ENCODE results near the gene SLC4A8. TPM values are rescaled to one million over a fixed set of nuclear protein-coding genes. Genes with fewer than 3 reads are reported as not detected.

Gene SLC4A8
- total RNA-seq, 1 experiment from 2014 or later = 26.3 TPM

- no peak overlapping the region for H2BK20ac ChIP-seq (ENCODE audit: low read depth, low read length, poor library complexity, severe bottlenecking)
- Mint-ChIP-seq H3K4me1 (peaks cover 48 to 50% of the 10 kb centered on the region in 2 experiments), H3K9me3 (no peaks in the 10 kb centered on the region), H3K36me3 (ENCODE audit: insufficient read depth in 1 of 3, low read depth in 3 of 3) (no peaks in the 10 kb centered on the region), H3K4me3 (peak overlapping the region in 1 of 2 experiments; percentile 21; a peak in 1 of 5 replicates), H3K27ac (no peak overlapping the region), H3K27me3 (ENCODE audit: low read depth) (peaks cover 6% of the 10 kb centered on the region)
- no peaks in the 10 kb centered on the region for H3K9me3 ChIP-seq (ENCODE audit: control insufficient read depth, low read depth, low read length)
- peaks cover 6% of the 10 kb centered on the region; the same call in 1 of the 2 replicates for H3K4me1 ChIP-seq (ENCODE audit: insufficient read depth, low read length)
- no peak overlapping the region for H3K4me2 ChIP-seq (ENCODE audit: insufficient read depth, insufficient read length, low read length)
- no peak overlapping the region for H3K14ac ChIP-seq (ENCODE audit: insufficient read depth, low read length)
- H3K9ac ChIP-seq (ENCODE audit: extremely low read depth, insufficient read length, low read length) = no peak overlapping the region
- H3K27me3 ChIP-seq (ENCODE audit: insufficient read depth, low read length) = no peaks in the 10 kb centered on the region
- H4K5ac ChIP-seq (ENCODE audit: insufficient read length, low read depth, low read length) = no peak overlapping the region
- no peak overlapping the region for H4K8ac ChIP-seq (replicated peaks; ENCODE audit: insufficient read length, low read depth, low read length)
- H2BK15ac ChIP-seq (ENCODE audit: low read depth, low read length) = no peak overlapping the region
- H4K20me1 ChIP-seq (ENCODE audit: control insufficient read depth, insufficient read depth, insufficient read length) = no peaks in the 10 kb centered on the region
- H2BK120ac ChIP-seq (ENCODE audit: low read depth, low read length, poor library complexity, severe bottlenecking) = no peak overlapping the region
- H3K4ac ChIP-seq (ENCODE audit: low read depth, low read length) = no peak overlapping the region
- no peak overlapping the region for H3K56ac ChIP-seq (ENCODE audit: insufficient read length, low read depth, low read length)
- H3K23me2 ChIP-seq (ENCODE audit: insufficient read length, low read depth, low read length, poor library complexity, severe bottlenecking) = peaks cover 2% of the 10 kb centered on the region
- no peaks in the 10 kb centered on the region for H3K79me1 ChIP-seq (ENCODE audit: insufficient read depth, low read depth, low read length, poor library complexity, severe bottlenecking)
- H2AK5ac ChIP-seq (ENCODE audit: insufficient read length, low read length) = no peak overlapping the region
- WGBS (ENCODE audit: extremely low coverage, insufficient read length, low lambda C conversion rate) = no CpG with 5 or more reads among the region's 1 CpG
- DNase-seq = peak; percentile 23
- H3T11ph ChIP-seq (ENCODE audit: low read length) = no peak overlapping the region
- TF ChIP-seq, protein P1, sequence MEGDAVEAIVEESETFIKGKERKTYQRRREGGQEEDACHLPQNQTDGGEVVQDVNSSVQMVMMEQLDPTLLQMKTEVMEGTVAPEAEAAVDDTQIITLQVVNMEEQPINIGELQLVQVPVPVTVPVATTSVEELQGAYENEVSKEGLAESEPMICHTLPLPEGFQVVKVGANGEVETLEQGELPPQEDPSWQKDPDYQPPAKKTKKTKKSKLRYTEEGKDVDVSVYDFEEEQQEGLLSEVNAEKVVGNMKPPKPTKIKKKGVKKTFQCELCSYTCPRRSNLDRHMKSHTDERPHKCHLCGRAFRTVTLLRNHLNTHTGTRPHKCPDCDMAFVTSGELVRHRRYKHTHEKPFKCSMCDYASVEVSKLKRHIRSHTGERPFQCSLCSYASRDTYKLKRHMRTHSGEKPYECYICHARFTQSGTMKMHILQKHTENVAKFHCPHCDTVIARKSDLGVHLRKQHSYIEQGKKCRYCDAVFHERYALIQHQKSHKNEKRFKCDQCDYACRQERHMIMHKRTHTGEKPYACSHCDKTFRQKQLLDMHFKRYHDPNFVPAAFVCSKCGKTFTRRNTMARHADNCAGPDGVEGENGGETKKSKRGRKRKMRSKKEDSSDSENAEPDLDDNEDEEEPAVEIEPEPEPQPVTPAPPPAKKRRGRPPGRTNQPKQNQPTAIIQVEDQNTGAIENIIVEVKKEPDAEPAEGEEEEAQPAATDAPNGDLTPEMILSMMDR (conservative IDR thresholded peaks at IDR 0.05) = peak; percentile 53
- H2BK12ac ChIP-seq (ENCODE audit: insufficient read length, low read depth, low read length) = no peak overlapping the region
- no peak overlapping the region for H2BK5ac ChIP-seq (ENCODE audit: insufficient read length, low read length)
- H3K79me2 ChIP-seq (ENCODE audit: insufficient read depth, low read length) = no peaks in the 10 kb centered on the region
- H3K27ac ChIP-seq (ENCODE audit: insufficient read length, low read depth, low read length) = no peak overlapping the region
- no peak overlapping the region for H4K91ac ChIP-seq (ENCODE audit: insufficient read length, low read depth, low read length)
- H2AFZ ChIP-seq (ENCODE audit: low read length) = no peak overlapping the region
- H3K23ac ChIP-seq (ENCODE audit: insufficient read length, low read depth, low read length) = no peak overlapping the region
- H3K18ac ChIP-seq (ENCODE audit: insufficient read length, low read depth, low read length) = no peak overlapping the region
These were observed 109.2 kb downstream of the SLC4A8 start for GRCh38 chr12:51533799-51534198.

All from H9 (cell line).